Rectal smooth muscle tissue (tissue), 1 donor: ENCODE data around the gene GNAI2.
A peak's percentile ranks its signal among the peaks of the same experiment; 100 is the strongest.

Experiments used
- H3K27ac ChIP-seq: one replicate; pipeline ENCODE4 v1.7.0; 2013; ENCODE audit warnings: low read depth, low read length, inconsistent platforms
- H3K27me3 ChIP-seq: one replicate; pipeline ENCODE4 v1.7.0; 2013; ENCODE audit warnings: low read length; ENCODE audit not compliant: control insufficient read depth, insufficient read depth
- H3K36me3 ChIP-seq: one replicate; pipeline ENCODE4 v1.7.0; 2013; ENCODE audit warnings: low read length; ENCODE audit not compliant: control insufficient read depth, insufficient read depth
- H3K4me1 ChIP-seq: one replicate; pipeline ENCODE4 v1.7.0; 2013; ENCODE audit warnings: low read length; ENCODE audit not compliant: control insufficient read depth, insufficient read depth
- H3K4me3 ChIP-seq: one replicate; pipeline ENCODE4 v1.7.0; 2013; ENCODE audit warnings: low read length
- H3K9ac ChIP-seq: one replicate; pipeline ENCODE4 v1.7.0; 2013; ENCODE audit warnings: low read length

The GNAI2 gene

GRCh38 chr3:50232303-50232702 is 3.7 kb upstream of the GNAI2 start:
- no peaks in the 10 kb centered on the region for H3K27me3 ChIP-seq
- no peaks in the 10 kb centered on the region for H3K4me1 ChIP-seq
- H3K27ac ChIP-seq = no peak overlapping the region
- H3K4me3 ChIP-seq = no peak overlapping the region
- H3K9ac ChIP-seq = no peak overlapping the region
- H3K36me3 ChIP-seq = no peaks in the 10 kb centered on the region

- no peak overlapping the region for H3K27ac ChIP-seq
- peaks cover 2% of the 10 kb centered on the region for H3K4me1 ChIP-seq
- no peak overlapping the region for H3K9ac ChIP-seq
- H3K27me3 ChIP-seq = no peaks in the 10 kb centered on the region
- no peaks in the 10 kb centered on the region for H3K36me3 ChIP-seq
- no peak overlapping the region for H3K4me3 ChIP-seq
Measured at GRCh38 chr3:50233176-50233575, 2.8 kb upstream of the GNAI2 start.

GRCh38 chr3:50236484-50237132 is 604 bp downstream of the GNAI2 start:
- Histone ChIP-seq H3K4me3 (peak overlapping the region; percentile 96), H3K27me3 (no peaks in the 10 kb centered on the region), H3K9ac (peak overlapping the region; percentile 71), H3K27ac (peak overlapping the region; percentile 86), H3K36me3 (no peaks in the 10 kb centered on the region), H3K4me1 (peaks cover 24% of the 10 kb centered on the region)

- Histone ChIP-seq H3K9ac (peak overlapping the region; percentile 71), H3K4me1 (peaks cover 24% of the 10 kb centered on the region), H3K27ac (peak overlapping the region; percentile 86), H3K27me3 (no peaks in the 10 kb centered on the region), H3K36me3 (no peaks in the 10 kb centered on the region), H3K4me3 (peak overlapping the region; percentile 96)
Measured at GRCh38 chr3:50237133-50237651, 1.2 kb downstream of the GNAI2 start.

GRCh38 chr3:50237754-50238548 is 1.9 kb downstream of the GNAI2 start:
- peak overlapping the region; percentile 86 for H3K27ac ChIP-seq
- H3K4me3 ChIP-seq = peak overlapping the region; percentile 96
- peaks cover 24% of the 10 kb centered on the region for H3K4me1 ChIP-seq
- no peaks in the 10 kb centered on the region for H3K27me3 ChIP-seq
- H3K36me3 ChIP-seq = no peaks in the 10 kb centered on the region
- peak overlapping the region; percentile 71 for H3K9ac ChIP-seq

GRCh38 chr3:50238549-50239026 is 2.6 kb downstream of the GNAI2 start:
- peaks cover 24% of the 10 kb centered on the region for H3K4me1 ChIP-seq
- no peaks in the 10 kb centered on the region for H3K36me3 ChIP-seq
- peak overlapping the region; percentile 86 for H3K27ac ChIP-seq
- no peaks in the 10 kb centered on the region for H3K27me3 ChIP-seq
- peak overlapping the region; percentile 12 for H3K9ac ChIP-seq
- H3K4me3 ChIP-seq = peak overlapping the region; percentile 96

- Histone ChIP-seq H3K9ac (no peak overlapping the region), H3K27me3 (no peaks in the 10 kb centered on the region), H3K27ac (peak overlapping the region; percentile 86), H3K4me3 (no peak overlapping the region), H3K4me1 (peaks cover 24% of the 10 kb centered on the region), H3K36me3 (no peaks in the 10 kb centered on the region)
Measured at GRCh38 chr3:50239649-50240048, 3.6 kb downstream of the GNAI2 start.

GRCh38 chr3:50241163-50241562 is 5.2 kb downstream of the GNAI2 start:
- peak overlapping the region; percentile 34 for H3K4me3 ChIP-seq
- no peak overlapping the region for H3K27ac ChIP-seq
- H3K27me3 ChIP-seq = no peaks in the 10 kb centered on the region
- H3K4me1 ChIP-seq = peaks cover 29% of the 10 kb centered on the region
- H3K36me3 ChIP-seq = no peaks in the 10 kb centered on the region
- H3K9ac ChIP-seq = no peak overlapping the region

- peaks cover 34% of the 10 kb centered on the region for H3K4me1 ChIP-seq
- peak overlapping the region; percentile 24 for H3K27ac ChIP-seq
- H3K36me3 ChIP-seq = no peaks in the 10 kb centered on the region
- no peaks in the 10 kb centered on the region for H3K27me3 ChIP-seq
- peak overlapping the region; percentile 10 for H3K9ac ChIP-seq
- peak overlapping the region; percentile 34 for H3K4me3 ChIP-seq
Measured at GRCh38 chr3:50241713-50242380, 5.8 kb downstream of the GNAI2 start.

GRCh38 chr3:50242381-50242770 is 6.4 kb downstream of the GNAI2 start:
- peak overlapping the region; percentile 24 for H3K27ac ChIP-seq
- no peak overlapping the region for H3K9ac ChIP-seq
- peak overlapping the region; percentile 11 for H3K4me3 ChIP-seq
- H3K27me3 ChIP-seq = no peaks in the 10 kb centered on the region
- peaks cover 36% of the 10 kb centered on the region for H3K4me1 ChIP-seq
- H3K36me3 ChIP-seq = peaks cover 2% of the 10 kb centered on the region

GRCh38 chr3:50242851-50243542 is 7.0 kb downstream of the GNAI2 start:
- Histone ChIP-seq H3K27ac (peak overlapping the region; percentile 24), H3K4me3 (peak overlapping the region; percentile 11), H3K9ac (no peak overlapping the region), H3K36me3 (peaks cover 2% of the 10 kb centered on the region), H3K4me1 (peaks cover 36% of the 10 kb centered on the region), H3K27me3 (no peaks in the 10 kb centered on the region)

GRCh38 chr3:50243543-50243895 is 7.5 kb downstream of the GNAI2 start:
- peaks cover 31% of the 10 kb centered on the region for H3K4me1 ChIP-seq
- peak overlapping the region; percentile 11 for H3K4me3 ChIP-seq
- H3K9ac ChIP-seq = no peak overlapping the region
- H3K27ac ChIP-seq = peak overlapping the region; percentile 22
- peaks cover 2% of the 10 kb centered on the region for H3K36me3 ChIP-seq
- H3K27me3 ChIP-seq = no peaks in the 10 kb centered on the region
